AG08396 (cell line): ENCODE data around the gene KRTAP5-4.
"Not testable (repeated sequence)": the region's sequence is repeated elsewhere in the genome, so short reads cannot be mapped to it uniquely, and the experiment has no call there.

Experiments used
- DNase-seq: peaks from one replicate; pipeline ENCODE4 v3.0.0; 2012; ENCODE audit warnings: low spot score, mixed read lengths

The KRTAP5-4 gene

GRCh38 chr11:1600626-1601025 is 21.3 kb downstream of the KRTAP5-4 start:
- DNase-seq = no peak

- DNase-seq = no peak
These were observed 23.1 kb downstream of the KRTAP5-4 start for GRCh38 chr11:1598816-1599215.

- not testable (repeated sequence) for DNase-seq
These were observed 23.5 kb downstream of the KRTAP5-4 start for GRCh38 chr11:1598406-1598805.

GRCh38 chr11:1597994-1598380 is 24.0 kb downstream of the KRTAP5-4 start, which contains the start of gene KRTAP5-2:
Gene KRTAP5-2, minus strand, starts transcription at chr11:1598294. Its CDS starts 44 bp downstream, at chr11:1598250.
- no peak for DNase-seq

GRCh38 chr11:1597331-1597993 is 24.5 kb downstream of the KRTAP5-4 start:
- DNase-seq = no peak

GRCh38 chr11:1596576-1597121 is 25.3 kb downstream of the KRTAP5-4 start:
- DNase-seq = not testable (repeated sequence)

- DNase-seq = not testable (repeated sequence)
These were observed 25.9 kb downstream of the KRTAP5-4 start for GRCh38 chr11:1595994-1596575.

GRCh38 chr11:1592628-1593027 is 29.3 kb downstream of the KRTAP5-4 start:
- DNase-seq = no peak

GRCh38 chr11:1589996-1590395 is 31.9 kb downstream of the KRTAP5-4 start:
- no peak for DNase-seq

- not testable (repeated sequence) for DNase-seq
These were observed 32.6 kb downstream of the KRTAP5-4 start for GRCh38 chr11:1589191-1589963.

GRCh38 chr11:1586699-1587098 is 35.2 kb downstream of the KRTAP5-4 start:
- no peak for DNase-seq

GRCh38 chr11:1584661-1585370 is 37.1 kb downstream of the KRTAP5-4 start, which contains the start of gene KRTAP5-1:
Gene KRTAP5-1, minus strand, starts transcription at chr11:1585283. Its CDS starts 34 bp downstream, at chr11:1585249.
- DNase-seq = not testable (repeated sequence)

GRCh38 chr11:1582909-1583308 is 39.0 kb downstream of the KRTAP5-4 start:
- not testable (repeated sequence) for DNase-seq

GRCh38 chr11:1581976-1582375 is 40.0 kb downstream of the KRTAP5-4 start:
- DNase-seq = no peak

GRCh38 chr11:1576825-1577224 is 45.1 kb downstream of the KRTAP5-4 start:
- no peak for DNase-seq

- not testable (repeated sequence) for DNase-seq
These were observed 46.2 kb downstream of the KRTAP5-4 start for GRCh38 chr11:1575756-1576155.

- no peak for DNase-seq
These were observed 47.0 kb downstream of the KRTAP5-4 start for GRCh38 chr11:1574933-1575242.

GRCh38 chr11:1574238-1574932 is 47.6 kb downstream of the KRTAP5-4 start:
- peak; percentile 83 for DNase-seq

- DNase-seq = no peak
These were observed 48.1 kb downstream of the KRTAP5-4 start for GRCh38 chr11:1573903-1574237.

- DNase-seq = no peak
These were observed 48.6 kb downstream of the KRTAP5-4 start for GRCh38 chr11:1573077-1573902.
